HG02642 (cell line): ENCODE data around the gene OR2L8.

Experiments used
- ATAC-seq: cut with Tn5 transposase; IDR thresholded peaks from one replicate; pipeline ENCODE4 v1.9.1; 2021; ENCODE audit warnings: mild to moderate bottlenecking; ENCODE audit not compliant: unreplicated experiment, poor library complexity

Gene OR2L8, protein sequence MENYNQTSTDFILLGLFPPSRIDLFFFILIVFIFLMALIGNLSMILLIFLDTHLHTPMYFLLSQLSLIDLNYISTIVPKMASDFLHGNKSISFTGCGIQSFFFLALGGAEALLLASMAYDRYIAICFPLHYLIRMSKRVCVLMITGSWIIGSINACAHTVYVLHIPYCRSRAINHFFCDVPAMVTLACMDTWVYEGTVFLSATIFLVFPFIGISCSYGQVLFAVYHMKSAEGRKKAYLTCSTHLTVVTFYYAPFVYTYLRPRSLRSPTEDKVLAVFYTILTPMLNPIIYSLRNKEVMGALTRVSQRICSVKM

GRCh38 chr1:247948558-247948957, at the start of gene OR2L8:
TSS of gene OR2L8 (plus strand) at chr1:247948858. CDS start at chr1:247948858, 0 bp downstream.
- ATAC-seq: no peak

- ATAC-seq: no peak
These were observed 44.5 kb upstream of the OR2L8 start for GRCh38 chr1:247904122-247904521.

DNA sequence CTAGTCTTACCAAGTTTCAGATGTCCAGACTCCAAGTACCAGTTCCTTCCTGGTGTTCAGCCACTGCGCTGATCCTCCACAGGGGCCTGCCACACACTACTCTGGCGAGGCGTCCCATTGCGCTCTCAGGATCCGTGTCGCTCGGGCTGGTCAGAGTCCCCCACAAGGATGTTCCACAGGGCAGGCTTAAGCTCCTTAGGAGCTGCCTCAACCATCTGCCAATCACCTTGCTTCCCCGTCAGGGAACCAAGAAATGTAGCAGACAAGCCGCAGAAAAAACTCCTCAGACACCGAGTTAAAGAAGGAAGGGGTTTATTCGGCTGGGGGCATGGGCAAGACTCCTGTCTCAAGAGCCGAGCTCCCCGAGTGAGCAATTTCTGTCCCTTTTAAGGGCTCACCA, 43.5 kb upstream of the OR2L8 start:
- no peak for ATAC-seq

DNA sequence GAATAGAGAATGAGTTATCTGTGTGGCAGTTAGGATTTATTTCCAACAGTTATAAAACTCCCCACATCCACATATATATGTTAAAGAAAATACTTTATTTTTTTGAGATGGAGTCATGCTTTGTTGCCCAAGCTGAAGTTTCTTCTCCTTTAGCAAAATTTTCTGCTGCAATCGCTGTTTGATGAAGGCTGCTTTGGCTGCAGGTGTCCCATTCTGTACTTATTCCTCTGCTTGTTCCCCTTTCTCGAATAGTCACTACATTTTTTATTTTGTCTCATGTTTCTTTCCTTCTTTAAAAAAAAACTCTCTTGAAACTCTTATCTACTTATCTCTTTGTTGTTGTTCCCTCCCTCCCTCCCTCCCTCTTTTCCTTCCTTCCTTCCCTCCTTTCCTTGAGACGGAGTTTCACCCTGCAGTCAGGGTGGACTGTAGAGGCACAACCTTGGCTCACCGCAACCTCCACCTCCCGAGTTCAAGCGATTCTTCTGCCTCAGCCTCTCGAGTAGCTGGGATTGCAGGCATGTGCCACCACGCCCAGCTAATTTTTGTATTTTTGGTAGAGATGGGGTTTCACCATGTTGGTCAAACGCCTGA, 42.7 kb upstream of the OR2L8 start:
- ATAC-seq: no peak

GRCh38 chr1:247906504-247907047, 42.1 kb upstream of the OR2L8 start:
- ATAC-seq: no peak

GRCh38 chr1:247908766-247909165, 39.9 kb upstream of the OR2L8 start:
- ATAC-seq: no peak

GRCh38 chr1:247913786-247914185, 34.9 kb upstream of the OR2L8 start:
- ATAC-seq: no peak

GRCh38 chr1:247914941-247915662, 33.6 kb upstream of the OR2L8 start:
- ATAC-seq: no peak

DNA sequence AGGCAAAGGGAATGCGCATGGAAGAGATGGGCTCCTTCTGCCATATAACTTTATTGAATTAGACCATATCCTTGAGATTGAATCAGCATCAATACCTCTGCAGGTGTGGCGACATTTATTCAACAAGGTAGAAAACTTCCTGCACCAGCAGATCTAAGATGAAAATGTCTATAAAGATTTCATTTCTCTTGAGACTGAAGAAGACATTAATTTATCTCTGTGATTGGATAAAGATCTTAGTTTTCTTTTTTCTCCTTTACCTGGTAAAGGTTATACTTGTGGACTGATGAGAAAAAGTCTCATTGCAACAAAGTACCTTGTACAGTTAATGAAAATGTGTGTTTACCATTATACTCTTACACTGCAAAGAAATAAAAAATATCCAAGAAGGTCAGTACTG, 28.7 kb upstream of the OR2L8 start, which contains the start of gene OR2T8:
TSS of gene OR2T8 (plus strand) at position 301 of the 400 bp plus-strand sequence. CDS start 766 bp downstream, outside the sequence.
- ATAC-seq: no peak

- no peak for ATAC-seq
These were observed 24.7 kb upstream of the OR2L8 start for GRCh38 chr1:247923941-247924340.

DNA sequence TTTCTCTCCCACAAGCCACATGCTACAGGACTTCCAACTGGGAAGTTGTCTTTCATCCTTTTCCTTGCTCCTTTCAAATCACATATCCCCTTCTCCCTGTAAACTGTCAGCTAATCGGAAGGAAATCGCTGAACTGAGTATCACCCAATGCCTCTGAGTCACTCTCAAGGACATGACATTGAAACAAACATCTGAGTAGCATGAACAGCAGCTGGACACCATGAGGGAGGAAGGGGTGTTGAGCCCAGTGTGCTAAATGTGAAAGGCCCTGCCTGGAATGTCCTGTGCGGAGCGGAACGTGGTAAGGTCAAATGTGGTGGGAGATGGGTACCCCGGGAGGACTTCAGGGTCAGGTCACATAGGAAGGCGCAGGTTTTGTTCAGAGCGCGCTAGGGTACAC, 23.8 kb upstream of the OR2L8 start, which contains the start of gene OR2AJ1:
TSS of gene OR2AJ1 (plus strand) at position 22 of the 400 bp plus-strand sequence. CDS start 8,880 bp downstream, outside the sequence.
- ATAC-seq: no peak

DNA sequence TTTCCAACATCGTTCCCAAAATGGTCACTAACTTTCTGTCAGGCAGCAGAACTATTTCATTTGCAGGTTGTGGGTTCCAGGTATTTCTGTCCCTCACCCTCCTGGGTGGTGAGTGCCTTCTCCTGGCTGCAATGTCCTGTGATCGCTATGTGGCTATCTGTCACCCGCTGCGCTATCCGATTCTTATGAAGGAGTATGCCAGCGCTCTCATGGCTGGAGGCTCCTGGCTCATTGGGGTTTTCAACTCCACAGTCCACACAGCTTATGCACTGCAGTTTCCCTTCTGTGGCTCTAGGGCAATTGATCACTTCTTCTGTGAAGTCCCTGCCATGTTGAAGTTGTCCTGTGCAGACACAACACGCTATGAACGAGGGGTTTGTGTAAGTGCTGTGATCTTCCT, 14.7 kb upstream of the OR2L8 start:
- ATAC-seq: no peak

DNA sequence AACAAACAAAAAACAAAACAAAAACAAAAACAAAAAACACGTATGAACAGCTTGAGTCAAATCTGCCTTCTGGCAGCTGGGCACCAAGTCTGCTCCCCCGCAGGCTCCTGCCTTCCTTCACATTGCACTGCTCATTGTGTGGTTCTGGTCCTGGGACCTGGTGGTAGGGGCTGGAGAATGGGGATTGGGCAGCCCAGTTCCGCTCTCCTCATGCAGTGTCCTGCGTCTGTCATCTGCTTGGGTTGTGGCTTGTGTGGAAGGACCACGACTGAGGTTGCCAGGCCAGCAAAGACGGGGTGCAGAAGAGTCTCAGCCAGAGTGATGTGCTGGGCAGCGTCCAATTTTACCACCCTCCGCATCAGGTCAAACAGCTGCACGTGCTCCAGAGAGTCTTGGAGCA, 12.9 kb upstream of the OR2L8 start:
- ATAC-seq: no peak

DNA sequence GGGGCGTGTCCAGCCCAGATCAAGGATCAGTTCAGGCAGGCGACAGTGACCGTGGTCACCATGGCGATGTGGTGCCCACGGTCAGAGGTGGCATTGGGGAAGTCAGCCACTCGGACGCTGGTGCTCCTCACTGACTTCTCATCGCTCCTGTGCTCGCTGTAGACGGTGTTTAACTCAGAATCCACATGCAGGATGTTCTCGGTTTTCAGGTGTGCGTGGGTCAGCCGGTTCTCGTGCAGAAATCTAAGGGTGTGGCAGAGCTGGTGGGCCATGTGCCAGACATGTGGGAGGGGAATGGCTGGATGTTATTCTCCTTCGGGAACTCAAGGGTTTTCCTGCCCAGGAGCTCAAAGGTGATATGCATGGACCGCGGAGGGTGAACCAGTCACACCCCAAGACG, 12.2 kb upstream of the OR2L8 start:
- ATAC-seq: no peak

DNA sequence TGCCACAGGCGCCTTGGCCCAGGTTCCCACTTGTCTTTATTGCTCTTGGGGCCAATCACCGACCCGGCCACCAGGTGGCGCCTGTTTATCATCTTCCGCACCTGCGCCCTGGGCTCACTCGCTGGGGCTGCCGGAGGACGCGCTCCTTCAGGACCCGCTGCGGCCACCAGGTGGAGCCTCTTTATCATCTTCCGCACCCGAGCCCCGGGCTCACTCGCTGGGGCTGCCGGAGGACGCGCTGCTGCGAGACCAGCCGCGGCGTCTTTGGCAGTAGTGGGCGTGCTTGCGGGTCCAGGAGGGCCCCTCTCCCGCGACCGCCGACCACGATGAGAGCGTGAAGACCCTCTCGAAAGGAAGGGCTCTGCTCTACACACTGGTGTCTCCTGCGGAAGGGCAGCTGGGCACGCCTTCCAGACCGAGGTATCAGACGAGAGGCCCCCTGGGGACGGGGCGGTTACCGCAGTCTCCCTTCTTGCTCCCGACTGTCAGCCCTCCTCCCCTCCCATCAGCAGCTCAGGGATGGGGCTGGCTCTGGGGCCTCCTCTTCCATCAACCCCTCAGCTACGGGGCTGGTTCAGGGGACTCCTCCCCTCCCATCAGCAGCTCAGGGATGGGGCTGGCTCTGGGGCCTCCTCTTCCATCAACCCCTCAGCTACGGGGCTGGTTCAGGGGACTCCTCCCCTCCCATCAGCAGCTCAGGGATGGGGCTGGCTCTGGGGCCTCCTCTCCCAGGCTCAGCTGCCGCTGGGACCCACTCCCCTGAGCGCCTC, 11.5 kb upstream of the OR2L8 start:
- ATAC-seq: peak; percentile 99

DNA sequence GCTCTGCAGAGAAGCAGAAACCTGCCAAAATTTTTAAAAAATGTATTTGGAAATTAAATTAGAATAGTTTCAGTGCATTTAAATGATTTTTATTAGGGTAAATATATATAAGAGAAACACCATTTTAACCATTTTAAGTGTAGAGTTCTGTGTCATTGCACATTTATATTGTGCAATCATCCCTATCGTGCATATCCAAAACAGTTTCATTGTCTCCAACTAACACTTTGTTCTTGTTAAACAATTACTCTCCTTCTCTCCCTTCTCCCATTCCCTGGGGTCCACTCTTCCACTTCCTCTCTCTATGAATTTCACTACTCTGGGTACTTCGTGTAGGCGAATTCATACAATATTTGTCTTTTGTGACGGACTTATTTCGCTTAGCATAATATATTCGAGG, 6.0 kb upstream of the OR2L8 start:
- no peak for ATAC-seq

GRCh38 chr1:247953408-247953807, 4.8 kb downstream of the OR2L8 start:
- ATAC-seq: no peak

GRCh38 chr1:247961791-247962190, 13.1 kb downstream of the OR2L8 start:
- ATAC-seq: no peak

GRCh38 chr1:247962911-247963588, 14.4 kb downstream of the OR2L8 start:
- ATAC-seq: no peak

GRCh38 chr1:247964933-247965332, 16.3 kb downstream of the OR2L8 start, which contains the start of gene OR2AK2:
TSS of gene OR2AK2 (plus strand) at chr1:247965233. CDS start at chr1:247965377, 144 bp downstream.
- ATAC-seq: no peak
